ENCODE results near the gene MBLAC2. TPM values are rescaled to one million over a fixed set of nuclear protein-coding genes. Genes with fewer than 3 reads are reported as not detected.
A peak's percentile ranks its signal among the peaks of the same experiment; 100 is the strongest.

The MBLAC2 gene
- total and polyA plus RNA-seq, 5 donors from 2014 or later, result 2.0 to 5.4 (median 4.2) TPM

- no peak overlapping the region for H3K4me3 Mint-ChIP-seq
- no peaks in the 10 kb centered on the region for H3K36me3 Mint-ChIP-seq
- H3K27ac Mint-ChIP-seq, result no peak overlapping the region
- DNase-seq (no peak), ATAC-seq (ENCODE audit: low read depth in 2 of 2) (no peak)
- H3K4me1 ChIP-seq (ENCODE audit: control insufficient read depth, insufficient read depth, low read length, poor library complexity, severe bottlenecking), result peaks cover 17% of the 10 kb centered on the region
- H3K36me3 ChIP-seq (ENCODE audit: control insufficient read depth, insufficient read depth, low read length), result no peaks in the 10 kb centered on the region
- no peaks in the 10 kb centered on the region for H3K27me3 ChIP-seq (ENCODE audit: control insufficient read depth, insufficient read depth, low read length)
- no peaks in the 10 kb centered on the region for H3K9me3 Mint-ChIP-seq
- no peak overlapping the region for H3K4me3 ChIP-seq (ENCODE audit: low read depth, low read length)
- H3K9me3 ChIP-seq (ENCODE audit: control insufficient read depth in 2 of 2, low read length in 2 of 2), result no peaks in the 10 kb centered on the region
- peaks cover 0 to 20% (median 10%) of the 10 kb centered on the region in 4 donors for H3K4me1 Mint-ChIP-seq
- H3K27me3 Mint-ChIP-seq, result no peaks in the 10 kb centered on the region
- no peak overlapping the region for H3K27ac ChIP-seq (ENCODE audit: insufficient read depth, low read length, poor library complexity, severe bottlenecking)
Observed at GRCh38 chr5:90477621-90478215, 3.1 kb upstream of the MBLAC2 start.

- no peak overlapping the region for H3K27ac ChIP-seq (ENCODE audit: insufficient read depth, low read length, poor library complexity, severe bottlenecking)
- ATAC-seq (ENCODE audit: low read depth in 2 of 2) (no peak), DNase-seq (no peak)
- no peaks in the 10 kb centered on the region for H3K36me3 ChIP-seq (ENCODE audit: control insufficient read depth, insufficient read depth, low read length)
- H3K9me3 ChIP-seq (ENCODE audit: control insufficient read depth in 2 of 2, low read length in 2 of 2), result no peaks in the 10 kb centered on the region
- H3K36me3 Mint-ChIP-seq, result no peaks in the 10 kb centered on the region
- peaks cover 4 to 23% (median 14%) of the 10 kb centered on the region in 4 donors for H3K4me1 Mint-ChIP-seq
- H3K4me1 ChIP-seq (ENCODE audit: control insufficient read depth, insufficient read depth, low read length, poor library complexity, severe bottlenecking), result peaks cover 17% of the 10 kb centered on the region
- no peak overlapping the region for H3K4me3 ChIP-seq (ENCODE audit: low read depth, low read length)
- no peaks in the 10 kb centered on the region for H3K9me3 Mint-ChIP-seq
- no peaks in the 10 kb centered on the region for H3K27me3 Mint-ChIP-seq
- H3K27me3 ChIP-seq (ENCODE audit: control insufficient read depth, insufficient read depth, low read length), result no peaks in the 10 kb centered on the region
- H3K4me3 Mint-ChIP-seq, result peak overlapping the region in 1 of 4 donors; percentile 52
- H3K27ac Mint-ChIP-seq, result no peak overlapping the region
Observed at GRCh38 chr5:90477073-90477472, 2.5 kb upstream of the MBLAC2 start.

GRCh38 chr5:90476391-90476790, 1.8 kb upstream of the MBLAC2 start:
- DNase-seq, result no peak
- Histone ChIP-seq H3K4me1 (ENCODE audit: control insufficient read depth, insufficient read depth, low read length, poor library complexity, severe bottlenecking) (peaks cover 24% of the 10 kb centered on the region), H3K27ac (ENCODE audit: insufficient read depth, low read length, poor library complexity, severe bottlenecking) (no peak overlapping the region), H3K9me3 (ENCODE audit: control insufficient read depth in 2 of 2, low read length in 2 of 2) (no peaks in the 10 kb centered on the region), H3K27me3 (ENCODE audit: control insufficient read depth, insufficient read depth, low read length) (no peaks in the 10 kb centered on the region), H3K4me3 (ENCODE audit: low read depth, low read length) (no peak overlapping the region), H3K36me3 (ENCODE audit: control insufficient read depth, insufficient read depth, low read length) (no peaks in the 10 kb centered on the region)
- Mint-ChIP-seq H3K9me3 (no peaks in the 10 kb centered on the region), H3K36me3 (no peaks in the 10 kb centered on the region), H3K4me1 (peaks cover 6 to 29% (median 16%) of the 10 kb centered on the region in 4 donors), H3K27ac (no peak overlapping the region), H3K4me3 (peak overlapping the region in 1 of 4 donors; percentile 100), H3K27me3 (no peaks in the 10 kb centered on the region)
- ATAC-seq (ENCODE audit: low read depth in 2 of 2), result no peak

- Mint-ChIP-seq H3K27me3 (no peaks in the 10 kb centered on the region), H3K9me3 (no peaks in the 10 kb centered on the region), H3K27ac (no peak overlapping the region), H3K4me1 (peaks cover 11 to 38% (median 23%) of the 10 kb centered on the region in 4 donors), H3K4me3 (peak overlapping the region in 3 of 4 donors; percentile 90 to 100 (median 99)), H3K36me3 (peaks cover 8% of the 10 kb centered on the region)
- ATAC-seq (ENCODE audit: low read depth in 2 of 2) (no peak), DNase-seq (no peak)
- peak overlapping the region; percentile 80 for H3K4me3 ChIP-seq (ENCODE audit: low read depth, low read length)
- no peaks in the 10 kb centered on the region for H3K27me3 ChIP-seq (ENCODE audit: control insufficient read depth, insufficient read depth, low read length)
- H3K9me3 ChIP-seq (ENCODE audit: control insufficient read depth in 2 of 2, low read length in 2 of 2), result no peaks in the 10 kb centered on the region
- H3K27ac ChIP-seq (ENCODE audit: insufficient read depth, low read length, poor library complexity, severe bottlenecking), result no peak overlapping the region
- peaks cover 1% of the 10 kb centered on the region for H3K36me3 ChIP-seq (ENCODE audit: control insufficient read depth, insufficient read depth, low read length)
- H3K4me1 ChIP-seq (ENCODE audit: control insufficient read depth, insufficient read depth, low read length, poor library complexity, severe bottlenecking), result peaks cover 24% of the 10 kb centered on the region
Observed at GRCh38 chr5:90475436-90475980, 937 bp upstream of the MBLAC2 start.

- Mint-ChIP-seq H3K27ac (peak overlapping the region; percentile 94 to 96 (median 96)), H3K4me1 (peaks cover 11 to 44% (median 31%) of the 10 kb centered on the region in 4 donors), H3K27me3 (no peaks in the 10 kb centered on the region), H3K9me3 (peaks cover 0 to 9% (median 0%) of the 10 kb centered on the region in 7 donors), H3K36me3 (peaks cover 25% of the 10 kb centered on the region), H3K4me3 (peak overlapping the region; percentile 97 to 100 (median 98))
- Histone ChIP-seq H3K27ac (ENCODE audit: insufficient read depth, low read length, poor library complexity, severe bottlenecking) (peak overlapping the region; percentile 77), H3K36me3 (ENCODE audit: control insufficient read depth, insufficient read depth, low read length) (peaks cover 7% of the 10 kb centered on the region), H3K27me3 (ENCODE audit: control insufficient read depth, insufficient read depth, low read length) (no peaks in the 10 kb centered on the region), H3K9me3 (ENCODE audit: control insufficient read depth in 2 of 2, low read length in 2 of 2) (no peaks in the 10 kb centered on the region), H3K4me3 (ENCODE audit: low read depth, low read length) (peak overlapping the region; percentile 88), H3K4me1 (ENCODE audit: control insufficient read depth, insufficient read depth, low read length, poor library complexity, severe bottlenecking) (peaks cover 24% of the 10 kb centered on the region)
- ATAC-seq (ENCODE audit: low read depth in 2 of 2) (no peak), DNase-seq (peak in 2 of 3 donors; percentile 12 to 37)
Observed at GRCh38 chr5:90473396-90474234, 956 bp downstream of the MBLAC2 start.

- H3K4me3 ChIP-seq (ENCODE audit: low read depth, low read length), result peak overlapping the region; percentile 88
- peaks cover 33% of the 10 kb centered on the region for H3K36me3 Mint-ChIP-seq
- peaks cover 11 to 44% (median 34%) of the 10 kb centered on the region in 4 donors for H3K4me1 Mint-ChIP-seq
Observed at GRCh38 chr5:90472783-90473395, 1.7 kb downstream of the MBLAC2 start.

GRCh38 chr5:90461288-90461687, 13.3 kb downstream of the MBLAC2 start:
- Histone ChIP-seq H3K4me3 (ENCODE audit: low read depth, low read length) (no peak overlapping the region), H3K36me3 (ENCODE audit: control insufficient read depth, insufficient read depth, low read length) (peaks cover 9% of the 10 kb centered on the region), H3K27me3 (ENCODE audit: control insufficient read depth, insufficient read depth, low read length) (no peaks in the 10 kb centered on the region), H3K27ac (ENCODE audit: insufficient read depth, low read length, poor library complexity, severe bottlenecking) (no peak overlapping the region), H3K4me1 (ENCODE audit: control insufficient read depth, insufficient read depth, low read length, poor library complexity, severe bottlenecking) (no peaks in the 10 kb centered on the region), H3K9me3 (ENCODE audit: control insufficient read depth in 2 of 2, low read length in 2 of 2) (no peaks in the 10 kb centered on the region)
- H3K4me1 Mint-ChIP-seq, result peaks cover 8 to 14% (median 12%) of the 10 kb centered on the region in 4 donors
- H3K36me3 Mint-ChIP-seq, result peaks cover 27% of the 10 kb centered on the region
- no peak for DNase-seq
- no peak overlapping the region for H3K27ac Mint-ChIP-seq
- peaks cover 0 to under 1% (median 0%) of the 10 kb centered on the region in 7 donors for H3K9me3 Mint-ChIP-seq
- H3K4me3 Mint-ChIP-seq, result no peak overlapping the region
- no peaks in the 10 kb centered on the region for H3K27me3 Mint-ChIP-seq
- no peak for ATAC-seq (ENCODE audit: low read depth in 2 of 2)

More at GRCh38 chr5:90472783-90473395, 1.7 kb downstream of the MBLAC2 start:
- peaks cover 24% of the 10 kb centered on the region for H3K4me1 ChIP-seq (ENCODE audit: control insufficient read depth, insufficient read depth, low read length, poor library complexity, severe bottlenecking)
- H3K36me3 ChIP-seq (ENCODE audit: control insufficient read depth, insufficient read depth, low read length), result peaks cover 7% of the 10 kb centered on the region
- Mint-ChIP-seq H3K27ac (peak overlapping the region in 2 of 3 donors; percentile 82 to 94), H3K9me3 (peaks cover 0 to 14% (median 4%) of the 10 kb centered on the region in 7 donors), H3K27me3 (no peaks in the 10 kb centered on the region), H3K4me3 (peak overlapping the region; percentile 97 to 100 (median 98))
- no peak for ATAC-seq (ENCODE audit: low read depth in 2 of 2)
- no peaks in the 10 kb centered on the region for H3K27me3 ChIP-seq (ENCODE audit: control insufficient read depth, insufficient read depth, low read length)
- H3K27ac ChIP-seq (ENCODE audit: insufficient read depth, low read length, poor library complexity, severe bottlenecking), result no peak overlapping the region
- DNase-seq, result no peak
- H3K9me3 ChIP-seq (ENCODE audit: control insufficient read depth in 2 of 2, low read length in 2 of 2), result peaks cover 0 to 3% of the 10 kb centered on the region in 2 experiments
